ENCODE data around the gene GPBAR1.
"Not testable (repeated sequence)": the region's sequence is repeated elsewhere in the genome, so short reads cannot be mapped to it uniquely, and the experiment has no call there.

The GPBAR1 gene

GRCh38 chr2:218301176-218301819 is 40.5 kb downstream of the GPBAR1 start:
- in situ Hi-C loops (cut with MboI; ENCODE audit: low sequenced_read_pairs): loop anchor here (10.0 kb wide), 1 partner anchor 94 kb away; the partner anchor contains the start of gene CTDSP1

GRCh38 chr2:218305383-218305782 is 44.6 kb downstream of the GPBAR1 start:
- in situ Hi-C loops (cut with MboI; ENCODE audit: low sequenced_read_pairs): loop anchor here (10.0 kb wide), 1 partner anchor 89 kb away; the partner anchor contains the start of gene CTDSP1

DNA sequence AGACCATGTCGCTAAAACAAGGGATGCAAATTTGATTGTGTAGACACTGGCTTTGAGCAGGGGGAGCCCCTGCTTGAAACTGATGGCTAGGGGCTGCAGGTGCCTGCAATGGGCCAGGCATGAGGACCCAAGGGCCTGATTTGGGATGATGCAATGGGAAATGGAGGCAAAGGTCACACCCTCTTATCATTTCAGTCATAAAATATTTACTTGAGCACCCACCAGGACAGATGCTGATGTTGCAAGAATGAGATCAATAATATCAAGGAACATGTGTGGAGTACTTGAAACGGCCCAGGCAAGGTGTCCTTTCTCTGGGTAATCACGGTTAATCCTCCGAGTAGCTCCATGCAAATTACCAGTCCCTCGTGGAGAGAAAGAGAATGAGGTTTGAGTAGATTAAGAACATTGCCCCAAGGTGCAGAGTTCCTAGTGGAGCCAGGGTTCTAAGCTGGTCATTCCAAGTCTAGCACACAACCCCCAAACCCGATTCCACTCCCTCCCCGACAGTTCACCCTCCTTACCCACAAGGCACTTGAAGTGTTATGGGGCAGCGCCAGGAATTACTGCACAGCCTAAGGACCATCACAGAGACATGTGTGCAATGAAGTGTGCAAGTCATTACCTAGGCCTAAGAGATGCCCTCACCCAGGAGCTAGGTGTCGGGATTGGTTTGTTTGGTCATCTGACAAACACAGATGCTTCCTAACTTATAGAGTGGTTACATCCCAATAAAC is 45.5 kb downstream of the GPBAR1 start:
- in situ Hi-C loops (cut with MboI; ENCODE audit: low sequenced_read_pairs): loop anchor here (10.0 kb wide), 1 partner anchor 88 kb away; the partner anchor contains the start of gene CTDSP1

DNA sequence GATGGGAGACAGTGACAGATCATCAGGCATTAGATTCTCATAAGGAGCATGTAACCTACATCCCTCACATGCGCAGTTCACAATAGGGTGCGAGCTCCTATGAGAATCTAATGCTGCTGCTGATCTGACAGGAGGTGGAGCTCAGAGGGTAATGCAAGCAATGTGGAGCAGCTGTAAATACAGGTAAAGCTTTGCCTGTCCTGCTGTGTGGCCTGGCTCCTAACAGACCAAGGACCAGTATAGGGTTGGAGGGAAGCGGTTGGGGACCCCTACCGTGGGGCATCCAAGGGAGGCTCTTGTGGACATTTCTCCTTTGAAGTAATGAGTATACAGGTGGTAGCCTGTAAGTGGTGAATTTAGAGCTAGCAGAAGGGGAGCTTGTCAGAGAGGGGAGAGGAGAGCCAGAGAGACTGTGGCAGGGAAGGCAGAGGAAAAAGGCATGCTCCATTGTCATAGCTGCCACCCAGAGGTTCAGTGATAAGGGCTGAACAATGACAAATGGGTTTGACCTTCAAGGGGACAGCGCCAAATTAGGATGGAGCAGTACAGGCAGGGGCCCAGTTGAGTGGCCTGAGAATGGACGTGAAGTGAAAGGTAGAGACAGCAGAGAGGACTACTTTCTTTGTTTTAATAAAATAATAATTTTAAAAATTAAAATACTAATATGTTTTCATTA is 46.7 kb downstream of the GPBAR1 start:
- in situ Hi-C loops (cut with MboI; ENCODE audit: low sequenced_read_pairs): loop anchor here (10.0 kb wide), 1 partner anchor 87 kb away; the partner anchor contains the start of gene CTDSP1

- in situ Hi-C loops (cut with MboI; ENCODE audit: low sequenced_read_pairs): no loop called here
Measured at GRCh38 chr2:218310853-218311540, 50.2 kb downstream of the GPBAR1 start.

GRCh38 chr2:218311541-218312266 is 50.9 kb downstream of the GPBAR1 start:
- in situ Hi-C loops (cut with MboI; ENCODE audit: low sequenced_read_pairs): not testable (repeated sequence)

- in situ Hi-C loops (cut with MboI; ENCODE audit: low sequenced_read_pairs): no loop called here
Measured at GRCh38 chr2:218312267-218312756, 51.5 kb downstream of the GPBAR1 start.

- in situ Hi-C loops (cut with MboI; ENCODE audit: low sequenced_read_pairs): no loop called here
Measured at GRCh38 chr2:218313356-218313755, 52.5 kb downstream of the GPBAR1 start.

Data from HL-60/S4 treated with retinoic acid at 250 ng/mL for 4 days and 3 days (cell line).